GM19372 (cell line): ENCODE data around the gene NTNG1.
"Not testable (repeated sequence)": the region's sequence is repeated elsewhere in the genome, so short reads cannot be mapped to it uniquely, and the experiment has no call there.

ENCODE experiments used
- ATAC-seq: cut with Tn5 transposase; IDR thresholded peaks from one replicate; pipeline ENCODE4 v1.9.1; 2021; ENCODE audit warnings: mild to moderate bottlenecking, low read depth, moderate library complexity; ENCODE audit not compliant: unreplicated experiment

Gene NTNG1

GRCh38 chr1:107195476-107195875 lies 54.6 kb downstream of the NTNG1 start:
- no peak for ATAC-seq

GRCh38 chr1:107196973-107197562 lies 56.2 kb downstream of the NTNG1 start:
- peak; percentile 88 for ATAC-seq

GRCh38 chr1:107198561-107198960 lies 57.7 kb downstream of the NTNG1 start:
- ATAC-seq: no peak

GRCh38 chr1:107200631-107201030 lies 59.8 kb downstream of the NTNG1 start:
- no peak for ATAC-seq

DNA sequence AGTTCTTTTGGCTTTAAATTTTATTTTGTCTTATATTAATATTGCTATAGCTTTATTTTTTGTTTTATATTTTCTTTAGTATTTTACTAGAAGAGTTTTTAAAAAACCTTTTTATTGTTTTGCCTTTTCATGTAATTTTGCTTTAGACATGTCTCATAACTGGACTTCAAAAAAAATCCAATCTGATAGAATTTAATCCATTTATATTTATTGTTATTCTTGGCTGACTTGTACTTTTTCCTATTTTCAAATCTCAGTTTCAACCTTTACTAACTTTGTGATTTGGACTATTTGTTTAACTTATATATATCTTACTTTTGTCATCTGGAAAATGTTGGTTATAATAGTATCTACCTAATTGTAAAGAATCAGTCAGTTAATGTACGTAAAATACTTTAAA lies 61.2 kb downstream of the NTNG1 start:
- no peak for ATAC-seq

- ATAC-seq: no peak
These were observed 72.4 kb downstream of the NTNG1 start for GRCh38 chr1:107213225-107213624.

DNA sequence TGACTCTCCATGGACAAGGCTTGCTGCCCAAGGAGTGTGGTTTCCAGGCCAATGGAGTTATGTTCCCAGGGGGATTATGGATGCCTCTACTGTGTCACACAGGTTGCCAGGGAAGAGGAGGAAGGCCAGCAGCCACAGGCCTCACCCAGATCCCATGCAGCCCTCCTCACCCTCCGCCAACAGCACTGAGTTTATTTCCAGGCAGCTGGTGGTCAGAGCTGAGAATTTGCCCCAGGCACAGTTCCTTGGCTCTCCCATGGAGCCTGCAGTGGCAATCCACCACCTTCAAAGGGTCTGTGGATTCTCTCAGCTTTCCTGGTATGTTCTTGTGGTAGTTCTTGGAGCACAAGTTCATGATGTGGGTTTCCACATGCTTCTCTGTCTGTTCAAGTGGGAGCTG lies 79.2 kb downstream of the NTNG1 start:
- ATAC-seq: no peak

DNA sequence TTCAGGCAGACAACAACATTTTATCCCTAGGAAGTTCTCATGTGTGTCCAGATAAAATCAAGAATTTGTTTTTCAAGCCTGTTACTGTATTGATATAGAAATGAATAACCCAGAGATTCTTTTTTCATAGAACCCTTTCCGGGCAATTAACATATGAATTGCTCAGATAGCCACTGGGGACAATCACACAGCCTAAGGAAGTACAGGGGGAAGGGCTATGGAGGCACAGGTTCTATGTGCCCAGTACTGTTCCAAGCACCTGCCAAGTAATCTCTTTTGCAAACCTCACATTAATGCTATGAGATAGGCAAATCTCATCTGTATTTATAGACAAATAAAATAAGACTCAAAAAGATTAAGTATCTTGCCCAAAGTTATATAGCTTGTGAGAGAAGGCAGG lies 84.9 kb downstream of the NTNG1 start:
- no peak for ATAC-seq

DNA sequence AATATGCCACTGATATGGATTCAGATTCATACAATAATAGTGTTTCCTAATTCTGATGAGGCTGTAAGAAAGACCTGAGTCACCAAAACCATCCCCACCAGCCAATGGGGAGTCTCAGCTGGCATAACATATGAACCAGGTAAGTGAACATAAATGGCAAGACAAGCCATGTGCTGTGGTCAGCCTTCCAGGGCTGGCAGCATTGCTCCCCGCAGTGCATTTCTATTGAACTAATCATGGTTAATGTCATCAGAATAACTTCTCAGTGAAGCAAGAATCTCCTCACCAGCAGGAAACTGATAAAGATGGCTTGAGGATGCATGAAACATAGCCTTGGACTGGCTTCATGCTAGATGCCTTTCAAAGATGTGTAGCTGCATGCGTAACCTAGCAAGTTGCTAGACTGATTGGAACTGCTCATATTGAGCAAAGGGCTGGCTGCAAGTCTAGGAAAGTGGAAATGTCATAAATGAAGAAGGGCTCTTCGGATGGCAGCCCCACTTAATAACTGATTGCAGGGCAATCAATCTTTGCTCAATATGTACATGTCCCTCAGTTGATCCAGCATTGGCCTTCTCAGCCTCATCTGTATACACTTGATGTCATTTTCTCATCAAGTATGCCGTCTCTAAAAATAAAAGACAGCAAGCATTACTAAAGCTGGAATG lies 88.0 kb downstream of the NTNG1 start:
- no peak for ATAC-seq

GRCh38 chr1:107229711-107230110 lies 88.9 kb downstream of the NTNG1 start:
- no peak for ATAC-seq

- no peak for ATAC-seq
These were observed 89.3 kb downstream of the NTNG1 start for GRCh38 chr1:107230121-107230520.

- ATAC-seq: no peak
These were observed 90.5 kb downstream of the NTNG1 start for GRCh38 chr1:107231291-107231690.

DNA sequence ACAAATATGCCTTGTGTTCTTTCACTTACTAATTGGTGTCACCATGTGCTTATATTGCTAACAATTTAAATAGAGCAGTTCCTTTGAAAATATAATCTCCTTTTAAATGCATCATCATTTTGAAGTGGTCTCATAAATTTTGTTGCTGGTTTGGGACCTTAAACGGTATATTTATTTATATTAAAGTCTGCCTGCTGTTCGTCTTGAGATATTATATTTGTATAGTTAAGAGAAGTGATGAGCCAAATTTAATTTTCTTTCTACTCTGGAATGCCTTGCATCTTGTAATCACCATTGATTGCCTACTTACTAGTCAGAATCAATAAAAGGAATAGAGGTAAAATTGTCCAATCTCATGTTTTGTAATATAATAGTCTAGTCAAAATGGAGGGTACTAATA lies 91.6 kb downstream of the NTNG1 start:
- ATAC-seq: no peak

- not testable (repeated sequence) for ATAC-seq
These were observed 95.9 kb downstream of the NTNG1 start for GRCh38 chr1:107236760-107237159.

- no peak for ATAC-seq
These were observed 102.6 kb downstream of the NTNG1 start for GRCh38 chr1:107243461-107243860.

- no peak for ATAC-seq
These were observed 104.1 kb downstream of the NTNG1 start for GRCh38 chr1:107244709-107245500.

DNA sequence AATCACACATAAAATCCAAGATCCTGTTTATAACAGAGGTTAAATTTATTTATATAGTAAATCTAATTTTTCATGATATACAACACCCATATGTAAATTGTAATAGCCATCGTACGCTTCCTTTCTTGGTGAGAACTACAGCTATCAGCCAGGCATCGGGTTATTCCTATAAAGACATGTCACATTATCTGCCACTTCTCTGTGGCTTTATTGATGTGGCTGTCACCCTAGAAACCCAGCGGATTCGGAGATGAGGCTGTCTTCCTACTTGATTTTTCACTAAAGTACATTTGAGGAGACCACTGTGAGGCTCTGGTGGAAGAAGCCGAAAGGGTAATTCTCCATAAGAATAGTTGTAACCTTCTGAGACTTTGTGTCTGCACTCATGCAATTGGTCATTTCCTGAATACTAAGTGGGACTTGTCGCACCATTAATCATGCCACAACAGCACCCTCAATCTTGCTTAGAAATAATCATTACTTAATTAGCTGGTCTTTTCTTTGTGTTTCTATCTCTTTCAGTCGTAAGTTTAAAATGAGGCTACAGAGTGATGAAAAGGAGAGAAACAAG lies 106.0 kb downstream of the NTNG1 start:
- ATAC-seq: no peak

- no peak for ATAC-seq
These were observed 106.8 kb downstream of the NTNG1 start for GRCh38 chr1:107247679-107248078.

- no peak for ATAC-seq
These were observed 109.3 kb downstream of the NTNG1 start for GRCh38 chr1:107250169-107250568.

- no peak for ATAC-seq
These were observed 110.2 kb downstream of the NTNG1 start for GRCh38 chr1:107251083-107251482.

DNA sequence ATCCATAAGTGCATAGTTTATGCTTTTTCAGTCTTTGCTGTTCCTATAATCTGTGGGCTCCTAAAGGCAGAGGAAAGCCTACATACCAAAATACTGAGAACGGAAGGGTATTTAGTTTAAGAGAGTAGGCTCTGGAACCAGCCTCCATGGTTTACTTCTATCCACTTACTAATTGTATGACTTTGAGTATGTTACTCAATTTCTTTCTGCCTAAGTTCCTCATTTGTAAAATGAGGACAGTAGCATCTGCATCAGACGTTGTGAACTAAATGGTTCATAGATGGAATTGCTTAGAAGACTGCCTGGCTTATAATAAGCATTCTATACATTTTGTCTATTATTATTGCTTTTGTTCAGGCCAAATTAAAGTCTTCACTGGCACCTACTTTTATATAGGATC lies 111.0 kb downstream of the NTNG1 start:
- ATAC-seq: no peak
